NCI-H146 treated with DMSO at 0.1 percent for 48 hours (cell line): Measurements from ENCODE around the gene FGFR1OP2.
A peak's percentile ranks its signal among the peaks of the same experiment; 100 is the strongest.
"Not testable (repeated sequence)": the region's sequence is repeated elsewhere in the genome, so short reads cannot be mapped to it uniquely, and the experiment has no call there.

Source experiments
- DNase-seq: peaks from one replicate; lab custom pipeline; 2025; ENCODE audit not compliant: unreplicated experiment; lab: John Stamatoyannopoulos, UW

FGFR1OP2 gene

DNA sequence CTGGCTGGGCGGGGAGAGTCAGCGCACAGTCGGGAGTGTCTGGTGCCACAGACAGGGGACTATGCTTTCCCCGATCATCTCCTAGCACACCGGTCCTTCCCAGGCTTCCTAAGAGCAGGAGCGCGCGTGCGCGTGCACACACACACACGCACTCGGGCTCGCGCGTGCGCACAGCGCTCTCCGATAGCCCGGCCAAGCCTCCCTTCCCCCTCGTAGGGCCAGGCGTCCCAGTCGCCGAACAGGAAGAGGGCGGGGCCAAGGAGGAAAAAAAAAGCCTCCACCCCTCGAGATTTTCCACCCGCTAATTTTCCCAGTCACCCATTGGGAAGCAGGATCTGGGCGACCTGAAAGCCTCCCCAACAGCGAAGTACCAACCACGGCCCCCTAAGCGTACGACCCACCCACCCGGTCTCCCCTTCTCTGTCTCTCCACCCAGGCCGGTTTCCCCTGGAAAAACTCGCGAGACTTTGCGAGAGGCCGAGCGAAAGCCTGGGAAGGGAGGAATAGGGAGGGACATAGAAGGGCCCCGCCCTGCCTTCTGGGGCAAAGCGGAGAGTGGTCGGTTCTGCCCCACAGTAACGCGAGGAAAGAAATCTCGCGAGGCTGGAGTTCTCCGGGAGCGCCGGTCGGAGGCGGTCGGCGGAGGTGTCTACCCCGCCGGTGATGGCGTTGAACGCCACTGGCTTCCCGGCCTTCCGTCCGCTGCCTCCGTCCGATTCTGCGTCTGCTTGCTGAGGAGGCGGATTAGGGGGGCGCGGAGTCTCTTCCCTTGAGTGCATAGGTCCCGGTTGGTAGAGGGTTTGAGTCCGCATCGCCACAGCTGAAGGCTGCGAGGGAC is at the start of gene FGFR1OP2, which contains the start of gene INTS13:
FGFR1OP2 (plus strand) TSS at position 608 of the 838 bp plus-strand sequence. CDS start 15,689 bp downstream, outside the sequence.
INTS13 (minus strand) TSS at position 119 of the 838 bp plus-strand sequence. CDS start 1,178 bp downstream, outside the sequence.
- peak; percentile 99 for DNase-seq

DNA sequence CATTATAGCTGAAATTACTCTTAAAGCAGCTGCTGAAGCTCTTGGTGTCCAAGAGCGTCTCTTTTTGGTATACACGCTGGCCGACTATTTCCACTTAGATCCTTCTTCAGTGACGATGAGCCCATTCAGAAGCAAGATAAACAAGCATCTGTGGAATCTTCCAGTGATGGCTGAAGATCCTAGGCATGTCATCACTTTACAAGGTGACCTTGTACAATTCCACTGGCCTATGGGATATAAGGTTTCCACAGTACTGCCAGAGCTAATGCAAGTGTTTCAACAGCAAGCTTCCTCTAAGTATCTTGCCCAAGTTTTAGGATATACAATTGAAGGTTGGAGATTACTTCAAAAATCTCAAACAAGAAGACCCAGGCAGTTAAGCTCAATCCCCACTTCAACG is 47.5 kb upstream of the FGFR1OP2 start:
- no peak for DNase-seq

- no peak for DNase-seq
These were observed 46.6 kb upstream of the FGFR1OP2 start for GRCh38 chr12:26891704-26892103.

- no peak for DNase-seq
These were observed 42.6 kb upstream of the FGFR1OP2 start for GRCh38 chr12:26895672-26896071.

GRCh38 chr12:26896913-26897312 is 41.4 kb upstream of the FGFR1OP2 start:
- no peak for DNase-seq

GRCh38 chr12:26903396-26903795 is 34.9 kb upstream of the FGFR1OP2 start:
- not testable (repeated sequence) for DNase-seq

DNA sequence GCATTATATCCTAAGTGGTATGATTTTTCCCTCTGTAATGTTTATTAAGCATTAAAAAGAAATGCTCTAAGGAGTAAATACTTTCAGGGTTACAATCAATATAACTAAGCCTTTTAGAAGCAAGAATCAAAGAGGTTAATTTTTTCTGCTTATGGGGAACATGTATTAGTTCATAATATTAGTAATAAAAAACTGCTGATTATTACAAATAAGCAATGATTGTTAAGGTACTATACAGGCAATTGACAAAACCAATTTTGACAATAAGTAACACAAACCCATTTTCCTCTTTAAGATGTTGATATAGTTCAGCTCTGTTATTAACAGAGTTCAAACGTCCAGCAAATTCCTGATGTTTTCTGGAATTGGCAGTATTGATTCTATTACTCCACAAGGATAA is 32.2 kb upstream of the FGFR1OP2 start:
- no peak for DNase-seq

DNA sequence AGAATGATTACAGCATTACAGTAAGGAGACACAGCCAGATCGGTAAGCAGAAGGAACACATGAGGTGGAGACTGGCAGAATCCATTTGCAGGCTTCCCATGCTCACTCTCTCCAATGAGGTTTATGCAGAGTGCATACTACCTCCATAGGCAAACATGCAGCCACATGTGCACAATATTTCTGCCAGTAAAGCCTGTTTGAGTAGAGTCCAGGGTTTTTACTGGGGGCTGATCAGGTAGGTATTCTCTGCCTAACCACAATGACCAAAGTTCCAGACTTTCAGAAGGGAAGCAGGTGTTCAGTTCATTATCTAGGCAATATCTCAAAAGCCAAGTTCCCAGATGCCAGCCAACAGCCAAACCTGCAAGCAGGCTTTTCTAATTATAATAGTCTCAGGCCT is 31.6 kb upstream of the FGFR1OP2 start:
- DNase-seq: no peak

GRCh38 chr12:26918321-26919215 is 19.7 kb upstream of the FGFR1OP2 start:
- DNase-seq: no peak

DNA sequence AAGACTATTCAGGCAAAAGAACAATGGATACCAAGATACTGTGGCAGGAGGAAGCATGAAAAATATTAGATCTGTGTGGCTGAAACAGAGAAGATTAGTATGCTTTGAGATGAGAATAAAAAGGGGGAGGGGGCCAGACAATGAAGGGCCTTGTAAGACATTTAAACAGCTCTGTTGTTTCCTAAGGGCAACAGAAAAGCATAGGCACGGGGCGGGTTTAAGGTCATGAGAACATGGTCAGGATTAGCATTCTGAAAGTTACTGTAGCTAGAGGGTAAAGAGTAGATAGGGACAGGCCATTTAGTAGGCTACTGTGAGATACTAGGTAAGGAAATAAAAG is 19.1 kb upstream of the FGFR1OP2 start:
- DNase-seq: no peak

- DNase-seq: no peak
These were observed 16.4 kb upstream of the FGFR1OP2 start for GRCh38 chr12:26921886-26922285.

DNA sequence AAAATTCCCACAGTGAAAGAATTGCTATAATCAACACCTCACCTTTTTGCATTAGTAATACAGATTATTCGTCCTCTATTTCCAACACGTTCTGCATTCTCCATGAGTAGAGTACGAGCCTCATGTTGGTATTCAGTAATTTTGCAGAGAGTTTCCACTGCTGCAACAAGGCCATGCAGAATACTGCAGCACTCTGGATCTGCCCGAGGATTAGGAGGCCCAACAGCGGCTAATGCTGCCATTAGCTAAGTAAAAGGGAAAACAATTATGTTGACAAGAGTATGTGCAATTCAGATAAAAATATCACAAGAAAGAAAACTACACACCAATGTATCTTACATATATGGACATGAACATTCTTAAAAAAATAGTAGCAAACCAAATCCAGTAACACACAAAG is 9.6 kb upstream of the FGFR1OP2 start:
- no peak for DNase-seq

GRCh38 chr12:26929590-26929989 is 8.7 kb upstream of the FGFR1OP2 start:
- no peak for DNase-seq

DNA sequence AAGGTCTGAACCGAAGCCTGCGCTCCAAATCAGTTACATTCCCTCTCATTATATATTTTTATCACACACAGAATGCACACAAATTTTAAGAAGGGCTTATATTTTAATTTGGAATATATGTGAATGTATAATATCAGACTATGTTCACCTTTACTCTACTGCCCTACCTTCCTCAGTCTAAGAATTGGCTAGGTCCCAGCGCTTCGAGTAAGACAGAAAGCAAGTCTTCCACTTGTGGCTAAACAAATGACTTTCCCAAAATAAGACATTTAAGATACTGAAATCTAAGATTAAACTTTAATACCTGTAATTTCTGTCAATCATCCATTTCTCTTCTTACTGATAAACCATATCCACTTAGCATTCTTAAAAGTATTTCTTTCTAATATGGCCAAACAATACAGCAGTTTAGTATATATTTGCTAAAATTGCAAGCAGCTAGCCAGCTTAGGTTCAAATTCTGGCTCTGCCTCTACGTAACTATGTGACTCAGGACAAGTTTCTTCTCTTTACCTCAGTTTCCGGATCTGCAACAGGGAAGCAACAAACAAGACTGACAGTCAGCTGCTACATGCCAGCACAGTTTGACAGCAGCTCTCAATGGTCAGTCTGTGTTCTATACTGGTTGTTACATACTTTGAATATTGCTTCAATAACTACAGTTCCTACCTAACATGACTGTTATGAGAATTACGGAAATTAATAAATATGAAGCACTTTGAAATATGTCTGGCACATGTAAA is 2.5 kb upstream of the FGFR1OP2 start:
- DNase-seq: no peak

- no peak for DNase-seq
These were observed 1.5 kb upstream of the FGFR1OP2 start for GRCh38 chr12:26936559-26937442.

GRCh38 chr12:26937443-26937862 is 817 bp upstream of the FGFR1OP2 start:
- DNase-seq: no peak

DNA sequence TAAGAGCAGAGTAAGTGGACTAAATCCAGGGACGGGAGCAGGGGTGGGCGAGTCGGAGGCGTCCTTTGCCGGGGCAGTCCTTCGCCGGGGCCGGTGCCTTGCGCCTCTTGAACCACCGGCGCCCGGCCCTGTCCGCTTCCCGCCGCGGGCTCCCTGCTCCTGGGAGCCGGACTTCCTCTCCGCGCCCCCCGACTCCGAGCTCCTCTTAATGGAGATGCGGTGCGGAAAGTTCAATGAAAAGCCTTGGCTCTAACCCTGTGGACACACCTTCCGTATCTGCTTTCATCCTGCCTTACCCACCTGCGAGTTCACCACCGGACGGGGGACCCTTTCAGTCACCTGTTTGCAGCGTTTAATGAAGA is 412 bp downstream of the FGFR1OP2 start:
- no peak for DNase-seq

- peak; percentile 23 for DNase-seq
These were observed 1.0 kb downstream of the FGFR1OP2 start for GRCh38 chr12:26939192-26939832.

DNA sequence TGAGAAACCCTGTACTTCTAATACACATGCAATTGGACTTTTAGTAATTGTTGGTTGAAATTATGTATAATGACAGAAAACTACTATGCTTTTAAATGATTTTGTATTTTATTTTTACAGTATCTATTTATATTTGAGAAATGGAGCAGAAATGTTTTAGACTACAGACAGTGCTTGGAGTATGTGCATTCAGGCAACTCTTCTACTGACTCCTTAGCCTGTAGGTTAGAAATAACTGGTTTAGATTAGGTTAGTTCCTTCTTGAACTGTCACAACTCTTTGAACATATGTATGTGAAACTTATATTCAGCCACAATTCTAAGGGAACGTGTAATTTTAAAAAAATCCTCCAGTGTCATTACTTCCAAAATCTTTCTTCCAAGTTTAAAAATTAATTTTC is 1.7 kb downstream of the FGFR1OP2 start:
- DNase-seq: no peak
